Stimulated activated CD8-positive, alpha-beta memory T cell treated with anti-CD3 and anti-CD28 coated beads, Interleukin-4, amount 100 ng/mL, for 1 hour (primary cell): ENCODE data around the gene GDA.

Experiments used
- DNase-seq, 2 donors: peaks; one replicate each; pipeline ENCODE4 v3.0.0-alpha.2; 2020; ENCODE audit warnings: low read depth in 2 of 2, low spot score in 1 of 2

GDA gene

DNA sequence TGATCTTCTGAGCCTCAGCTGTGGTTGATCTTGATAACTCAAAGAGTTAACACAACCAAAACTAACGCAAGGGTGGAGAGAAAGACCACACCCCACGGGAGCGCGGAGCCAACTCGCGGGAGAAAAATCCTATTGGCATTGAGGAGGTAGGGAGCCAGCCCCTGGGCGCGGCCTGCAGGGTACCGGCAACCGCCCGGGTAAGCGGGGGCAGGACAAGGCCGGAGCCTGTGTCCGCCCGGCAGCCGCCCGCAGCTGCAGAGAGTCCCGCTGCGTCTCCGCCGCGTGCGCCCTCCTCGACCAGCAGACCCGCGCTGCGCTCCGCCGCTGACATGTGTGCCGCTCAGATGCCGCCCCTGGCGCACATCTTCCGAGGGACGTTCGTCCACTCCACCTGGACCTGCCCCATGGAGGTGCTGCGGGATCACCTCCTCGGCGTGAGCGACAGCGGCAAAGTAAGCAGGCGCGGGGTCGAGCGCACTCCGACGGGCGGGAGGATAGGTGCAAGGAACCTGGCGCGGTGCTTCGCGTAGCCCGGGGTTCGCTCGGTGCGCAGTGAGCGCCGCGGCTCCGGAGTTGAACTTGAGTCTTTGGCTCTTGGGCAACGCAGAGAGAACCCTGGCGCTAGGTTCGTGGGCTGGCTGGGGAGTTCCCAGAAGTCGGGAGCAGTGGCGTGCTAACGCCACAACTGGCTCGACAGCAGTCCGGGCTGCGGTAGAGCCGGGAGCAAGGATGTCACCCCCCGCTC is at the start of gene GDA:
Gene GDA, plus strand, starts transcription at position 210 of the 745 bp plus-strand sequence. Its CDS starts 120 bp downstream, at position 330.
- DNase-seq, result no peak

- no peak for DNase-seq
Measured at GRCh38 chr9:72102520-72102919, 46.7 kb upstream of the GDA start.

DNA sequence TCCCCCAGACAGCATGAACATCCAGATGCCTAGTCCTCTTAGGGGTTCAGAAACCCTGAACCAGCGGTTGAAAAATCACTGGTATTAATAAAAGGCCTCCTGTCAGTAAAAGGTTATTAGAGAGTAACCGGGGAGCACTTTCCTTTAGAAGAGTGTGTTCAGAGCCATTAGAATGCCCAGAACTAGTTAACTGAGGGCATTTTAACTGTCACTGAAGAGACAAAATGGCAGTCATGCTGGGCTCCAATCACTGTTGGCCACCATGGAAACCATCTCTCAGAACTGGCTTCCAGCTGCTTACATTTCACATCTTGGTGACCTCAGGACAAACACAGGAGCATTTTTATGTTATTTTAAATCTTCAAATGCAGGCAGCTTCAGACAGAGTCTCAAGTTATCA is 36.2 kb upstream of the GDA start:
- DNase-seq, result no peak

- no peak for DNase-seq
Measured at GRCh38 chr9:72119853-72120252, 29.4 kb upstream of the GDA start.

DNA sequence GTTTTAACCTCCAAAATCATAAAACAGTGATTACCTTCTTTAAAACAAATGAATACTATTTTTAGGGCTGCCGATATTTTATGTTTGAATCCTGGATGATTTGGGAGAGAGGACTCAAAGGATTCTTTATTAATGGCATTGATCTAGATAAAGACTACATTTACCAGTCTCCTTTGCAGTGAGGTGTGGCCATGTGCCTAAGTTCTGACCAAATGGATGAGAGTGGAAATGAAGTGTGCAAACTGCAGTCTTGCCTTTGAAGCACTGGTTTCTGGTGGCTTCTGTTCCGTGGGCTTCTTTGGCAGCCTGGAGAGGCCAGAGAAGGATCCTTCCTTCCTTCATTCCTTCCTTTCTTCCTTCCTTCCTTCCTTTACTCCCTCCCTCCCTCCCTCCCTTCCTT is 24.3 kb upstream of the GDA start:
- no peak for DNase-seq

- no peak for DNase-seq
Measured at GRCh38 chr9:72127753-72128152, 21.5 kb upstream of the GDA start.

DNA sequence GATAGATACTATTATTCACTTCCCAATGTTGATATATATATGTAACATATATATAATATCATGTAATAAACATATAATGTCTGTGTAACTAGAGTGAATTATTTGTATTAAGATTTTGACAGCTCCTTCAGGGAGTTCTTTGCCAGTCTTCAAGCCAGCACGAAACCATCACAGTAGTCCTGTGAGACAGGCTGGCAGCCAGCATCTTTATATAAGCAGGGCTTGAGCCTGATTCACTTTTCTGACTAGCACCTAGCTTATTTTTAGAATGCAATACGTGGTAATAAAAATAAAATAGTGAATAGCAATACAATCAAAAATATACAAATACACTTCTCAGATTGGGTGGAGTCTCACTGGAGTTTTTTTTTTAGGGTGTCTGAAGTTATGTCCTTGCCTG is 20.7 kb upstream of the GDA start:
- no peak for DNase-seq

GRCh38 chr9:72129271-72130156 is 19.7 kb upstream of the GDA start:
- DNase-seq, result no peak

DNA sequence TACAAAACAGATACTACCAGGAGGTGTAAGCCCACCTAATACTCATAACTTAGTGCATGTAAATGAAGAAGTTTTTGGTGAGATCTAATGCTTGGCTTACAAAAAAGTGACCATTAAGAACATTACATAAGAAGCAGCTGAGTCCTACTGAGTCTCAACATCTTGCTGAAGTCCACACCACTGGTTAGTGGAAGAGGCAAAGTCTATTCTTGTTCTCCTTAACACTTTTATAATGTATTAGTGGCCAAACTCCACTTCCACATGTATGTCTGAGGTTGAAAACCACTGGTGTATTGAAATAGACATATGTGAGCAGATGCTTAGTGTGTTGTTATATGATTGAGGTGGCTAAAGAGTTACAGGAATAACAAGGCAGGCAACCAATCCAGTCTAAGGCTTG is 18.9 kb upstream of the GDA start:
- no peak for DNase-seq

DNA sequence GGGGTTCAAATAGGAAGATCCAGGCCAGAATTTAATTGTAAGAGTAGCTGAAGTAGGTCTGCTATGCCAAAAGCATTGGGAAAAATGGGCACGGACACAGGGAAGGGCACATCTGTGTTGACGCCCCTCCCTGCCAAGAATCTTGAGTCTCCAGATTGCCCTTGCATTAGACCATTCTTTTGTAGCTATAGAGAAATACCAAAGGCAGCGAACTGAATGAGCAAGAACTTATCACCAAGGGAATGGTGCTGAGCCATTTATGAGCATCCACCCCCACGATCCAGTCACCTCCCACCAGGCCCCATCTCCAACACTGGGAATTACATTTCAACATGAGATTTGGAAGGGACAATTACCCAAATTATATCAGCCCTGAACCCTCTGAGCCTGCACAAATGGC is 18.0 kb upstream of the GDA start:
- no peak for DNase-seq

- no peak for DNase-seq
Measured at GRCh38 chr9:72132052-72132451, 17.2 kb upstream of the GDA start.

DNA sequence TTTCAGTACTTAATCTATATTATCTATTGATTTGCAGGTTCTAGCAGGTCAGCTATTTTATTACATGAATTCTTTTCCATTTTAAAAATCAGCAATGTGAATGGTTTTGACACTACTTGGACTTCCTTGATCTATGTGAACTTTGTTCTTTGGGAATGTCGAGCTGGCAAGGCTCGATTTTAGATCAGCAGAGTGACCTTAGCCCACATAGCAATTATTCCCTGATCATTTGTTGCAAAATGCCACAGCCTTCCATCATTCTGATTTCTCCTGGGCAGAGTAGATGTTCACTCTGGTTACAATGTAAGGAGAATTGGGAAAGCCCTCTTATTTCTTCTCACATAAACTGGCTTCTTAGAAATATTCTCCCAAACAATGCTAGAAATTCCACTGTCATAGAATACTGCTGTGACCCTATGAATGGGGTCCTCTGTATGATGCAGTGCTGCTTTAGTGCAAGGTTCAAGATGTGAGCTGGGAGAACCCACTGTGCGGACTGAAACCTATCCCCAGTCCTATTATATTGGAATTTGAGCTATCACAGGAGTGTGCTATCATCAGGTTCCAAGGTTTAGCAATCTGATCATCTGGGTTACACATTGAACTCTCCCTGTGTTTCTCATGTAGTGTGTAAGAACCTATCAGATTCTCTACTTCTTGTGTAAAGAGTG is 15.7 kb upstream of the GDA start:
- DNase-seq, result no peak

DNA sequence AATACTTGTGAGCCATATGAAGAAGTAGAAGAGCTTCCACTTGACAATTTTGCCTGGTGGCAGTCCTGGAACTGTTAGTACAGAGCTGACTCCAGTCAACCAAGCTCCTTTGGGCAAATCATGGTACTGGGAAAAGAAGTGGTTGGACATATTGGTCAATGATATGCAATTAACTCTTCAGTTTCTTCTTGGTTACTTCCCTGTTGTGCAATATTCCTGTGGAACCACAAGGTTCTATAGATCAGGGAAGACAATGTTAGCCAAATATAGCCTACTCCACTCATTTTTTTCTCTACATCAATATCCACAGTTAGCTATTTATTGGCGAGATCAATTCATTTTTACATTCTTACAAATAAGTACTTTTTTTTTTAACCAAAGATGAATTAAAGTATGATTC is 14.4 kb upstream of the GDA start:
- DNase-seq, result no peak

GRCh38 chr9:72137697-72138365 is 11.4 kb upstream of the GDA start:
- DNase-seq, result no peak

DNA sequence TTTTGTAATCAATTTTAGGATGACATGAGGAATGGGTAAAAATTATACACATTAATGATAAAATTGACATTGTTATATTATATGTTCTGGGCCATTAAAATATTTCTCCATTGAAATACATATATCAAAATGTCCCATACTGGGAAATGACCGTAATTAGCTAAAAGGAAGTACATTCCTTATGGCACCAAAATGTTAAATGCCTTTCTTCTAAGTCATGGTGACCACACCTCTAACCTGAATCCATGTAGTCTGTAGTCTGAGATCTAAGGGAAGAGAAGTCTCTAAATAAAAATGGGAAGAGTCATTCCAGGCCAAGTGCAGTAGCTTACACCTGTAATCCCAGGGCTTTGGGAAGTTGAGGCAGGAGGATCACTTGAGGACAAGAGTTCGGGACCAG is 10.0 kb upstream of the GDA start:
- DNase-seq, result no peak

DNA sequence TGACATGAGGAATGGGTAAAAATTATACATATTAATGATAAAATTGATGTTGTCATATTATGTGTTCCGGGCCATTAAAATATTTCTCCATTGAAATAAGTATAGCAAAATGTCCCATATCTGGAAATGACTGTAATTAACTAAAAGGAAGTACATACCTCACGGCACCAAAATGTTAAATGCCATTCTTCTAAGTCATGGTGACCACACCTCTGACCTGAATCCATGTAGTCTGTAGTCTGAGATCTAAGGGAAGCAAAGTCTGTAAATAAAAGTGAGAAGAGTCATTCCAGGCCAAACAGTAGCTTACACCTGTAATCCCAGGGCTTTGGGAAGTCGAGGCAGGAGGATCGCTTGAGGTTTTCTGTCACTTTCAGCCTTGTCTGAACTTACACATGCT is 8.7 kb upstream of the GDA start:
- no peak for DNase-seq

- no peak for DNase-seq
Measured at GRCh38 chr9:72141484-72141883, 7.8 kb upstream of the GDA start.

DNA sequence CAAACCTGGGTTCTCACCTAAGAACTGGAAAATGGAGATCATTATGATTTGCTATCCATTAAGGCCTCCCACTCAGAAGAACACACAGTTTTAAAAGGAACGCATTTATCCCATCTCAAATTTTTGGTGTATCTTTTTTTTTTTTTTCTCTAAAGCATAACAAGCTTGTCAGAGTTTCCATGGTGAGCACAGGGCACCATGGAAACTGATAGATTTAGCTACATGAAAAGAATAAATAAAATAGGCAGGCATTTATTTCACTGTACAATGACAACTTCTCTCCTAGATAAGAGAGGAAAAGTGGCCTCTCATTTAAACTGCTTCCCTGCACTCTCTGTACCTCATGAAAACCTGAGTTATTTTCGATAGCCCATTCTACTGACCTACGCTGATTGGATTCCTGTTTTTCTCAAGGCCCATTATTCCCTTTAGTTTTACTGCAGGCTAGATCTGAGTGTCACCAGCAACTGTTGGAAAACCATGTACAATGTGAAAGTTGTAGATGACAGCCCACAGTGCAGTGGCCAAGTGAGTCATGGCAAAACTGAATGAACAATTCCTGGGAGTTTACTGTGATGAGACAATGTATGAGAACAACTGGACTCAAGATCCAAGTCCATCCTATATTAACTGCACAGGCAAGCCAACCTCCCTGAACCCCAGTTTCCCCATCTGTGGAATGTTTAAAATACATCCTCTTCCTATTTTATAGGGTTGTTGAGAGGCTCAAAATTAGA is 4.3 kb upstream of the GDA start:
- DNase-seq, result no peak

DNA sequence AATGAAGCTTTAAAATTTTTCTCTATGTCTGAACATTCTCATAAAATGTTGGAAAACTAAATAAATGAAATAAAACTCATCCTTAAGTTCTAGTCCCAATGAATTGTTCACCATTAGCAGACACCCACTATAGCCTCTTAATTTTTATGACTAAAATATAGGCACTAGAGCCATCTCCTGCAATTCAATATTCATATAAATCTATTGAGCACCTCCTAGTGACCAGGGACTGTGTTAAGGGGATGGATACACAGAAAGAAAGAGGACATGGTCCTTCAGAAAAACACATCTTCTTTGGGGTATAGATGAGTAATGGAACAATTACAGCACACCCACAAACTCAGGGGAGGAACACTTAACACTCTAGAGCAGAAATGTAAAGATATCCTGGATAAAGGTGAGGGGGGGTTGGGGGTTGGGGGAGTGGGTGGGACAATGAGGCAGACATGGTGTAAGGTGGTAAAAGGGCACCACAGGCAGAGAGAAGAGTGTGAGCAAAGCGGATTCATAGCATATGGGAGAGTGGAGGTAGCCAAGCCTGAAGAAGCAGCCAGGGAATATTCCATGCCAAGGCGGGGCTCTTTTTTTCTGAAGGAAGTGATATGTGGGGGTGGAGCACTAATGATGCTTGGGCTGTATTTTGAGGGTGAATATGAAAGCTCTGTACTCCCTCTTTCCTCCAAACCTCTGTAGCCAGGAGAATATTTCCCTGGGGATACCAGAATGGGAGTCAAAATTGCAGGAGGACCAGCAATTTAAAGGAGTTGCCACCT is 3.3 kb upstream of the GDA start:
- no peak for DNase-seq

GRCh38 chr9:72147676-72148075 is 1.6 kb upstream of the GDA start:
- DNase-seq, result no peak
